ENCODE measurements around the gene ZNF100.
"Not testable (repeated sequence)": the region's sequence is repeated elsewhere in the genome, so short reads cannot be mapped to it uniquely, and the experiment has no call there.

ZNF100 gene

DNA sequence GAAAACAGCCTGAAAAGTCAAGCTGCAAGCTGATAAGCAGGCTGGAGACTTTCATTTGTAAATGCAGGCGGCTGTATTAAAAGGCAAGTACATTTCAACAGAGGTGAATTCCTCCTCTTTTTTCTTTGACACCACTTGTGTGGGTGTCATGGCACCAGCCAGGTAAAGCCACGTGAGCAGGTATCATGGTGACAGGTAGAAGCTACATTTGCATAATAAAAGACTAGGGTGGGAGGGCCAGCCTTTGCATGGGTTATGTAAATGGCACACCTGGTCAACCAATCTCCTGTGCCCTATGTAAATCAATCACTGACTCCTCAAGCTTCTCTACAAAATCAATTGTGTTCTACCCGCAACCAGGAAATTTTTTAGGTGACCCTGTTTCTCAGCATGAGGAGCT lies 68.2 kb downstream of the ZNF100 start:
- DNase-seq, result no peak

- DNase-seq, result peak; percentile 7
Measured at GRCh38 chr19:21698215-21698614, 69.2 kb downstream of the ZNF100 start.

- no peak for DNase-seq
Measured at GRCh38 chr19:21697698-21698097, 69.7 kb downstream of the ZNF100 start.

GRCh38 chr19:21694171-21694906 lies 73.0 kb downstream of the ZNF100 start:
- DNase-seq, result no peak

DNA sequence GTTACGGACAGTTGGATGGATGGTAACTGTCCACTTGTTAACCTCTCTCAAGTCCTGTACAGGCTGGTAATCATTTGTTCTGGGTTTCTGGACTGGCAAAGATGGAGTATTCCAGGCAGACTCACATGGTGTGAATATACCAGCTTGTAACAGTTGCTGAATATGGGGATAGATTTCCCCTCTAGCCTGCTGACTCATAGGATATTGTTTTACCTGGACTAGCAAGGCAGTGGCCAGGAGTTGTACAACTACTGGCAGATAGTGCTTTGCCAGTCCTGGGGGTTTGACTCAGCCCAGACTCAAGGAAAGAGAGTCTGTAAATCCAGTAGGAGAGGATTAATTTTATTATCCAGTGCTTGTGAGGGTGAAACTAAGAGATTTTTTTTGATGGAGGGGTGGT lies 74.0 kb downstream of the ZNF100 start:
- no peak for DNase-seq

DNA sequence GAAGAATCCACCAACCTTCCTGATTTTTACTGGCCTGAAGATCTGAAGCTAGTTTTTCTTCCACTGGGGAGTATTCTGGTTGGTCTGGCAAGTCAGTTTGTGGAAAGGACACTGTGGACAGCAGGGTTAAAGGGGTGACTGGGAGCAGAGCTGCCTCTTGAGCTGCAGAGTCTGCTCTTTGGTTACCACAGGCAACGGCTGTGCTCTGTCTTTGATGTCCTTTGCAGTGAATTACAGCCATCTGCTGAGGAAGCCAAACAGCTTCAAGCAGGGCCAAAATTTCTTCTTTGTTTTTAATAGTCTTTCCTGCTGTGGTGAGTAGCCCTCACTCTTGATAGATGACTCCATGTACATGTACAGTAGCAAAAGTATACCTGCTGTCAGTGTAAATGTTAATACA lies 75.7 kb downstream of the ZNF100 start:
- no peak for DNase-seq

- DNase-seq, result no peak
Measured at GRCh38 chr19:21688464-21688863, 78.9 kb downstream of the ZNF100 start.

GRCh38 chr19:21680671-21681070 lies 86.7 kb downstream of the ZNF100 start:
- DNase-seq, result no peak

DNA sequence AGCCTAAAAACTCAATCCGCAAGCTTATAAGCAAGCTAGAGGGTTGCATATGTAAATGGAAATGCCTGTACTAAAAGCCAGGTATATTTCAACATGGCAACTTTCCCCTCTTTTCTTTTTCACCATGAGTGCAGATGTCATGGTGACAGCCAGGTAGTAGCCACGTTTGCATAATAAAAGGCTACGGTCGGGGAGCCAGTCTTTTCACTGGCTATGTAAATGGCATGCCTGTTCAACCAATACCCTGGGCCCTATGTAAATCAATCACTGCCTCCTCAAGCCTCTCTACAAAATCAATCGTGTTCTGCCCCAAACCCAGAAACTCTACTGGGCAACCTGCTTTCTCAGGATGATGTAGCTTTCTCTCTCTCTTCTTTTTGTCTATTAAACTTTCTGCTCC lies 87.4 kb downstream of the ZNF100 start:
- no peak for DNase-seq

- peak; percentile 37 for DNase-seq
Measured at GRCh38 chr19:21677696-21678418, 89.5 kb downstream of the ZNF100 start.

GRCh38 chr19:21674454-21674853 lies 92.9 kb downstream of the ZNF100 start:
- no peak for DNase-seq

DNA sequence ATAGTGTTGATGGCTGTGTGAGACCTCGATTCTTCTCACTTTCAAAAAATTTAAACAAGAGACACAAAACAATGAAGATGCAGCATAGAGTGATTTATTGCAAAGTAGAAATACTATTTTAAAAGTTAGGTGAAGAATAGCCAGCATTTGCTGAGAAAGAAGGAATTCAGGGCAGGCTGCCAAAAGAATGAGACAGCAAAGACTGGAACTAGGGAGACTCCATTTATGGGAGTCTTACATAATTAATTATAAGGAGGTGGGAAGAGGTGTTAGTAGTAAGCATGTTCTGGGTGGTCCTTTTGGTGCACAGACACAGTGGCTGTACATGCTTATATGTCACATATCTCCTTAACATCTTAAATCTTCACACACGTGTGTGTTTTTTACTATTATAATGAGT lies 93.9 kb downstream of the ZNF100 start:
- not testable (repeated sequence) for DNase-seq
